Activated CD8-positive, alpha-beta memory T cell treated with anti-CD3 and anti-CD28 coated beads, Interleukin-2, amount 50 U/mL, for 1 hour (primary cell): ENCODE results near the gene ETS1.

Experiments
- DNase-seq: peaks from one replicate; pipeline ENCODE4 v3.0.0-alpha.2; 2020; ENCODE audit errors: extremely low read depth

The ETS1 gene

DNA sequence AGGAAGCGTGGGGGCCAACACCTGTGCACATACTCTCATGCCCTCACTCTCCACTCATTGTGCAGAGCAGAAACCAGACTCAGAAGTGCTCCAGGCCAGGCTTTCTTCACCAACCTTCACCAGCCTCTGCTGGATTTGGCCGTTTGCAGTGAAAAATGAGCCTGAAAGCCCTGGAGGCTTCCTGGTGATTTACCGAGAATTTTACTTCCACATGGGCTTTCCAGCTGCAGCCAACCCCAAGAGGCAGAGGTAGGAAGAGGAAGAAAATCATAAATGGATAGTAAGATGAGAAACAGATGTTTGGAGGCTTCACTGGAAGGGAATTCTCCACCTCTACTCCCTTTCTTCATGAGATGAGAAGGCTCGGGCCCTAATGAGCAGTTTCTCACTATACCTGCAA is 155.4 kb downstream of the ETS1 start:
- no peak for DNase-seq

DNA sequence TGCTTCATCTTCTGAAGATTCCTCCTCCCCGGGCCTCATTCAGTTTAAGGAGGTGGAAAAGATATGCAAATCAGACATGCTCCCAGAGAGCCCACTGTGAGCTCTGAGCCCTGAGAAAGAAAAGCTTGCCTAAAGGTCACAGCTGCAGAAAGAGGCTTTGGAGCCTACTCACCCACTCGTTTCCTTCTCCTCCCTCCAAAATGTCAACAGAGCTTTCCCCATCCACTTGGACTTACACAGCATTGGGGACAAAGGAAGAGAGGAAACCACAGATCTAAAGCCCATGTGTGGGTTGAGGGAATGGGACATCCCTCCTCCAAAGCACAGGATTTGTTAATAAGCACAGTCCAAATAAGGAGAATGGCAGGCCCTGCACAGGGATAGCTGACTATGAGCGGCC is 158.4 kb downstream of the ETS1 start:
- no peak for DNase-seq

DNA sequence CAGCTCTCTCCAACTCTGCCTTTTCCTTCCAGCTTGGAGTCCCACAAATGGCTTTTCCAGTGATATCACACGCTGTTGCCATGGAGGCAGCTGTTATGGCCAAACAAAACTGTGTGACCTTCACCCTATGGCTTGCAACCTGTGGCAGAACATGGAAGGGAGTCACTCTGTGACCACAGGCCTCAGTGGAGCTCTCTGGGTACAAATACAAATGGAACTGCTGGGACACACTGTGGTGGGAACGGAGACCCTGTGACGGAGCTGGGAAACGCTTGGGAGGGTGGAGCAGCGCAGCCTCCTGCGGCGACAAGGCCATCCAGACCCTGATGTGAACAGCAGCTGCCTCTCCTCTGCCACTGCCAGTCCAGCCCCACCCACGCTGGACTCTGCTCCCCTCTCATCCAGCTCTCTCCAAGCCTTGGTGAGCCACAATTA is 162.5 kb downstream of the ETS1 start:
- DNase-seq = no peak

DNA sequence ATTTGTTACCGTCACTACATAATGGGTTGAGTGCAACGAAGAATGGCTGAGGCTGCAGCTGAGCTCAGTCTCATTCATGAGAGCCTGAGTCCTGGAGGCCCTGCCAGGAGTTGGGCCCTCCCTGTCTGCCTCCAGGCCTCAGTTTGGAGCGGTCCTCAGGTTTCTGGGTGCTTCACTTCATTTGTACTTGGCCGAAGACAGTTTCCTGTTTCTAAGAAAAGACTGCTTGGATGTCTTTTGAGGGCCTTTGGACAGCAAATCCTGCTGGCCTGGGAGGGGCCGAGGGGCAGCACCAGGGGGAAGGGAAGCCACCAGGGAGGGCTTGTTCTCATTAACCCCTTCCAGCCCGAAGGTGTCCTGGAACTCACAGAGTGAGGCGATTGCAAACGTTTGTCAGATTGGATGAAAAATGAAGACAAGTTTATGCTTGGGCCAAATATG is 163.1 kb downstream of the ETS1 start:
- DNase-seq = no peak

DNA sequence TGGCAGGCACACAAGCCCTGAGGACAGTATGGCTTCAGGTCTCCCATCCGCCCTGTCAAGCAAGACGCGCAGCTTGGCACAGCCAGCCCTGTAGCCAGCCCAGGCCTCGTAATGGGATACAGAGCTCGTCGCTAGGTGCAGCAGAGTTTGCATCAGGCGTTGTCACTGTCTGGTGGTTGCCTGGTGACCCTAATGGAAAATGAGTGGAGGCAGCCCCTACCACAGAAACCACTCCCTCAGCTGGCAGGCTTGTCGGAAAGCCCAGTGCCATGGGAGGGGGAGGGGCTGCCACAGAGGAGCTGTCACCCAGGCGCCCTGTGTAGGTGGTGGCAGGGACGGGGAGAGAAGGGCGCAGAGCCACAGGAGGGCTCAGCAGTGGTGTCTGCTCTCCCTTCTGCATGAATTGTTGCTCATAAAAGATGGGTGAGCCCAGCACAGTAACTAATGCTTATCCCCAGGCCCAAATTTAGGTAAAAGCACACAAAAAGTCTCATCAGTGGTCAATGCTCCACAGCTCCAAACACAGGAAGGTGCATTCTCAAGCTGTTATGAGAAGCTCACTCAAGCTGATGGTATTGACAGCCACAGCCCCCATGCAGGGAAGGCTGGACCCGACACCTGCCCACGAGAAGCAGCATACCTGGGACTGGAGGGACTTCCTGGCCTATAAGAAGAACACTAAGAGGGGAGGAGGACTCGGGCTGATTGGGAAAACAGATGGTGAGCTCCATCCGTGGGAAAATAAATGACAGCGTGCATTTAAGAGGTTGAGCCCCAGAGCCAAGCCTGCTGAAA is 164.6 kb downstream of the ETS1 start:
- DNase-seq = peak; percentile 87

DNA sequence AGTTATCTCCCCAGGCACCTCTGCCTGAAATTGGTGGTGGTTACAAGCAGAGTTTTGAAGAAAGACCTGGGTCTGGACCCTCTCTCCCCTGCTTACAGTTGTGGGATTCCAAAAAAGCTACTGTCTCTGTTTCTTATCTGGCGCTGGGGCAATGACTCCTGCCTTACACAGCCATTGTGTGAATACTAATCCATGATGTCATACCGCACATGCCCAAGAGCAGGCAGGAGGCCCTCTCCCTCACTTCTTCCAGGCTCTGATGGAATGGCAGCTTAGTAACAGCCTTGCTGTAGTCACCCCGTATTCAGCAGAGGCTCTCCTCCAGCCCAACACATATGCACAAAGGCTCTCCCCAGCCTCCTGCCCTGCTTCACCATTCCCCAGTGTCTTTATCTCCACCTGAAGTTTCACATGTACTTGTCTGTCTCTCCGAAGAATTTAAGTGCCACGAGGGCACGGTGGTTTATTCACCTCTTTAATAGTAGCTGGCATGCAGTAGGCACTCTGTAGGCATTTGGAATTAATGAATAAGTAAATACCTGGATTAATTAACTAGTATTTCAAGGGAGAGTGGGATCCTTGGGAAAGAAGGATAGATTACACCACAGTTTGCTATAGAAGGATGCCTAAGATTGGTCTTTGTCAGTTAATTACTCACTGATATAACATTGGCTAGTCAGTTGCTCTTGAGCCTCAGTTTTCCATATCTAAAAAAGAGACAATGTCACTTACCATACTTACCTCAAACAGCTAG is 165.6 kb downstream of the ETS1 start:
- DNase-seq = no peak

DNA sequence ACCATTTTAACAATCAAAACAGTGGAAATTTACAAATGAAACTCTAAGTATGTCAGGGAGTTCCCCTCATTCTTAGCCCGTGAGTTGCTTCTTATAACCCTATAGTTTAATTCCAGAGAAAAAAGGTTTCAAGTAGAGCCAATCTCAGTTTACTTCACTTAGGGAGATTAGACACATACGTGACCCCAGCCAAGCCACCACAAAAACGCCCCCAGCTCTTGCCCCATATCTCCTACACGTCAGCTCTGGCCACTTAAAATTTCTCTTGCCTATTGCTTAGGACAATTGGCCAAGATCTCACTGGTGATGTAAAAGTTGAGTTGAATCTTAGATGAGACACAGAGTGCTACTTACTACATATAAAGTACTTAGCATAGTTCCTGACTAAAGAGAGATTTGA is 166.4 kb downstream of the ETS1 start:
- DNase-seq = no peak

DNA sequence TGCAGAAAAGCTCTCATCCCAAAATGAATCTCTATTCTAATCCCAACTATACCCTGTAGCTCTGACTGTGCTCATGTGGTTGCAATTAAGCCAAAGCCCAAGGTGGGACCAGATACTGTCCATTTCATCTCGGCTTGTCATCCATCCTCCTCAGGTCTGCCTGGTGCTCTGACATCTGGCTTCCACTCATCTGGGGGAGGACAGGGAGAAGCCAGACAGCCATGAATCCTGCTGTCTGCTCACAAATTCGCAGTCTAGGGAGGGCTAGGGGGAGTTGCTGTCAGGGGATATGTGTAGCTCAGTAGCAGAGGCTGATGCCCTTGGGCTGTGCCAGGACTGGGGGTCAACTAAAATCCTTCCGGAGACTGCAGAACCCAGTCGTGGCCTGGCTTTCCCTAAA is 167.1 kb downstream of the ETS1 start:
- DNase-seq = no peak

DNA sequence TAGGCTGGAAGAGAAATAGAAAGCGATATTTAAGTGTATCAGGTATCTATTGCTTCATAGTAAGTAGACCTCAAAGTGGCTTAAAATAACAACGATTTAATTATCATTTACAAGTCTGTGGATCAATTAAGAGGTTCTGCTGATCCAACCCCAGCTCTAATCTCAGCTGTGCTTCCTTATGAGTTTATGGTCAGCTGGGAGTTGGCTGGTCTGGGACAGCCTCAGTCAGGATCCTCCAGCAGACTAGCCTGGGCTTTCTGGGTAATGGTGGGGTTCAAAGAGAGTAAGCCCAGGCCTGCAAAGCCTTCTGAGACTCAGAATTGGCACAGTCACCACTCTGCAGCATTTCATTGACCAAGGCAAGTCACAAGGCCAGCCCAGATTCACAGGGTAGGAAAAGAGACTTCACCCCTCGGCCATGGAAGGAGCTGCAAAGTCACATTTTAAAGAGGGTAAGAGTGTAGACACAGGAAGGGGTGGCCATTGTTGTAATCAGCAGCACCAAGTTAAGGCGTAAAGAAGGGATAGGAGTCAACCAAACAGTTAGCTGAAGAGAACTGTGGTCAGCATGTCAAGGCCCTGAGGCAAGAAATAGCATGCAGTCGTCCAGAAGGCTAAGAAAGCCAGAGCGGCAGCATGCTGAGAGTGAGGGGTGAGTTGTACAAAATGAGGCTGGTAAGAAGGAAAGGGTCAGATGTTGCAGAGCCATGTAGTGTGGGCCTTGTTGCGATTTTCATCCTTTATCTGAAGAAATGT is 168.2 kb downstream of the ETS1 start:
- no peak for DNase-seq

DNA sequence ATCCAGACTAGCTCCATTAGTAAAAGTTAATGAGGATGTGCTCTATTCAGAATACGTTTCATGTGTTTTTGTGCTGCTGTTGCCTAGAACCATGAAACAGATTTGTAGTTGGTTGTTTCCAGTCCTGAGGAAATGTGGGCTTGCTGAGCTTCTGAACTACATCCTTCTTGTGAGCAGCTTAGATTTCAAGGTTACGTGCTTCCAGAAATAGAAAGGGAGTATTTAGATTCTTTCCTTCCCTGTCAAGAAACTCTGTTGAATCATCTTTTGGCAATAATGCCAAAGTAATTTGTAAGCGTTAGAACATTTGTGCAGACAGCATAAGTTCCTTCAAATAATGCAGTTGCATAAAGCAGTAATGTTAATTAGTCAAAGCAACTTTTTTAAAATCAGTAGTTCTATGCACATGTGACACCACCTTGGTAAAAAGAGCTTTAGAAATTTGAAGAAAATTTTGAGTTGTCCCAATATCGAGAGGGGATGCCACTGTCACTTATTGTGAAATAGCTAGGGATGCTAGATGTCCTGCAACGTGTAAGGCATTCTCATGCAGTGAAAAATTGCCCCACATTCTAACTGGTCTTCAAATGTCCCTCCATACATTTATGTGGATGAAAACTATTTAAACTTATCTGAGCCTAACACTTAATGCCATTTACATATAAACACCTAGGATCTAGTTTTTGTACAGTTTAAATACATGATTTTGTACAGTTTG is 169.6 kb downstream of the ETS1 start:
- DNase-seq = no peak

DNA sequence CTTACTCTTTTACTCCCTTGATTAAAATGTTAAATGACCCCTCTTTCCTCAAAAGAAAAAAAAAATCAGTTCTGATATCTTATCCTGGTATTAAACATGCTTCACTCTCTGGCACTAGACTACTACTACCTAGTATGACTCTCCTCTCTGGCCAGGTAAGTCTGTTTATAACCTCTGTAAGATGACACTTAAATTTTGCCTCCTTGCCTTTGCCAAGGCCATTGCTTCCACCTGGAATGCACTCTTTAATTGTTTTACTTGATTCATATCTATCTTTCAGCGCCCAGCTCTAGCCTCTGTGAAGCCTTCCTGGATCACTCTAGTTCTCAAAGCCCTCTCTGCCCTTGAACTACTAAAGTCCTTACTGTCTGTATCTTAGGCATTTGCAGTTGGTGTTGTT is 170.4 kb downstream of the ETS1 start:
- DNase-seq = no peak

DNA sequence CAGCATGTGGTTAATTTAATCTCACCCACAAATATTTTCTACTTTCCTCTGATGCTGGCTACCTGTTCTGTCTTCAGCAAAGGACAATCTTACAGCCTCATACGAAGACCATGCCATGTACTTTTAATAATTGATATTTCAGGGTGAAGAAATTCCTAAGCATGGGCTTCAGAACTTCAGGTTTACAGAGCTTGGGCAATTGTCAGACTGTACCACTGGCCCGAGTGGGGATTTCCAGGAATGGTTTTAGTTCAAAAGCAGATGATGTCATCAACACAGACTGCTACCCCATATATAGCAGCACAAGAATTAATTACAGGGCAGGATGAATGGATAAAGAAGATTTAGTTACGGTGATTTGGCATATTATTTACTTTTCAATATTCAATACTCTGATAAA is 171.8 kb downstream of the ETS1 start:
- DNase-seq = no peak

DNA sequence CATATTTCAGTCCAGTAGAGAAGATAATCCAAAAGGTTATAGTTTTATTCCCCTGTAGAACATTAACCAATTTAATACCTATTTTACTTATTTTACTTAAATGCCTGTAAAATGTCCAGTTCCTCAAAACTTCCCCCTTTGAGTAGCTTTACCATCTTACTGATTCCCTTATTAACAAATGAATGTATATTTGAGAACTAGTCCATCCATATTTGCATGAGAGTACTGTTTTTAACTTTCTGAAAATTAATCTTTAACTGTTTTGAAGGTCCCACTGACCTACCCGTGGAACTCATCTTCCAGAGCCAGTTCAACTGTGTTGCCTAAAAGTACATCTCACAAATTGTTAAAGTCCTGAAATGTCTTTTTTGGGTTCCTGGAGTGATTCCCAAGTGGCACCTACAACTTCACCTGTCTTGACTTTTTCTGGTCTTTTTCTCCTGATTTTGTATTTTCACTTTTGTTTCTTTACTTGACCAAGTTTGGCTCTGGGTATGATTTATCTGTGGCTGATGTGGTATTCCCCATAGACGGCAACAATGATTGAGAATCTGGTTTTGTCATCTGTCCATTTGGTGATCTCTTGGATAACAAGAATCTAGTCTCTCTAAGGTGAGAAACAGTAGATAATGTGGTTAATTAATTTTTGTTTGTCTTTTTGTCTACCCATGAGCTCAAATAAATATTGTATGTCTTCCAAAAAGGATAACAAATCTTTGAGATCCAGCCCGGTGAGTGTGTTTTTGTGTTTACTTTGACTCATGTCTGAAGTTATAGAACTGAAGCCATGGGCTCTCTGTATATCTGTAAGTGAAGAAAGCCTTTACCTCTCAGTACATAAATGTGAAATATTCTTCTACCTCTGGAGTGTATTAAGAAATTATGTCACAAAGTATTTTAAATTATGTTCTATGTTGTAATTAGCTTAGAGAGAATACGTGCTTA is 174.2 kb downstream of the ETS1 start:
- no peak for DNase-seq

DNA sequence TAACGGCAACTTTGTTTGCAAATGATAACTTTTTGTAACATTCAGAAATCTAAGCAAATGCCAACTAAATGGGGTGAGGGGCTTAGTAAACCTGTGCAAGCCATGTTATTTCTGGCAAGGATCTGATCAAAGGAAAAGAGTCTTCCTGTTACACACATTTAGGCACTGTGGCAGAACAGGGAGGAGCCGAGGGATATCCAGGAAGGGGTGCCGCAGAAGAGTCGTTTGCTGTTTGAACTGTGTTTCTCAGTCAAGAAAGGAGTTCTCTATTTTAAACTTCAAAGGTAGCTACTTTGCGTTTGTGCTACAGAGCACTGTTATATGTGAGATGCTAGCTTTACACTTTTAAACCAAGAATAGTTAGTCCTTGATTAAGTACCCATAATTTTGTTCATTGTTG is 175.5 kb downstream of the ETS1 start:
- DNase-seq = no peak

DNA sequence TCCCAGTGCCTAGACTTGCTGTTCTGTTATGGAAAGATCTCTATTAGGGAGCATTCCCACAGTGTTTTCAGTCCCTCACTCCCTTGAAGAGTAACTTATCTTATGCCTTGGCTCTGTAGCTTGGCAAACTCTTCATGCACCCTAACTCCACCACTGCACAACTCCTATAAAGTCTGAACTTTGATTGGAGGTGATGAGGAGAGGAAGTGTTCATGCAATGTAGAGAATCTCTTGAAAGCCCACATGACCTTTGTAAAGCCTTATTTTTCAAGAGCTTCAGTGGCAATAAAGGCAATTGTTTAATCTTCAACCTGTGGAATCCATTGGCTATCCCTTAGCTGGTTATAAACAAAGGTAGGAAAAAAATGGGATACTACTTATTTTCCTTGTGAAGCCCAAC is 176.2 kb downstream of the ETS1 start:
- no peak for DNase-seq

DNA sequence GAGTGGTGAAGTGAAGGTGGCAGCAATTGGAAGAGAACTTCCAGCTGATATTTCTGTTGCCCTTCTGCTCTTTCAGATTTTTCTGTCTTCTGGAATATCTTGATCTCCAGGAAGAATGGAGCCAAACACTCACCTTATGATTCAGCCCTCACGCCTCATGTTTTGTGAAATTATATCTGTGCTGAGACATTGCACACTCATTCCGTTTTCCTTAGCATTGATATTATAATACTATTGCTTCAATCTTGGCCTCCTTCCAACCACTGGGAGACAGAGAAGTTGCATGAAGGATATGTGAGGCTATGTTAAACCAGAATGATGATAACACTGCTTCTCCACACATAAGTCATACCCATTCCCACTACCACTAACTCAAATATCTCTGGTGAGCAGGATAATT is 177.9 kb downstream of the ETS1 start:
- DNase-seq = no peak
